K562 (cell line): ENCODE data around the gene AMMECR1L. TPM values are rescaled to one million over a fixed set of nuclear protein-coding genes. Genes with fewer than 3 reads are reported as not detected.
A peak's percentile ranks its signal among the peaks of the same experiment; 100 is the strongest.

Experiments
- ASH1L ChIP-seq: fragments of 450-650 bp; IDR thresholded peaks from 2 replicates; pipeline ENCODE4 v1.6.1; 2018; ENCODE audit warnings: borderline replicate concordance, mild to moderate bottlenecking, low read depth; ENCODE audit not compliant: partially characterized antibody
- ATF4 ChIP-seq: fragments of 450-650 bp; formaldehyde crosslinking; IDR thresholded peaks from 2 replicates; pipeline ENCODE4 v1.4.0; 2022; ENCODE audit warnings: mild to moderate bottlenecking, moderate library complexity
- HDAC8 ChIP-seq: fragments of 450-650 bp; IDR thresholded peaks from 2 replicates; pipeline ENCODE4 v1.6.1; 2016; ENCODE audit warnings: mild to moderate bottlenecking, missing genetic modification characterization, moderate library complexity, missing compliant biosample characterization
- JUNB ChIP-seq: fragments of 450-650 bp; formaldehyde crosslinking; conservative IDR thresholded peaks from 2 replicates; pipeline ENCODE4 v1.4.0; 2020; ENCODE audit warnings: mild to moderate bottlenecking
- MYNN ChIP-seq, 2 experiments: sonication (generic); formaldehyde crosslinking in 1 of 2; IDR thresholded peaks; 2 replicates each; pipeline versions ENCODE4 v1.5.0 to v1.6.1; 2016 to 2020; ENCODE audit warnings: antibody characterized with exemption in 1 of 2, missing genetic modification reagents in 1 of 2
- NR4A1 ChIP-seq, 2 experiments: fragments of 250-450 bp in 1 of 2; fragments of 450-650 bp in 1 of 2; sonication (Bioruptor Pico) in 1 of 2; IDR thresholded peaks; 2 replicates each; pipeline versions ENCODE4 v1.4.0 to v1.6.1; 2016 to 2020; ENCODE audit warnings: mild to moderate bottlenecking in 2 of 2, missing compliant biosample characterization in 1 of 2, missing genetic modification characterization in 1 of 2, moderate library complexity in 1 of 2
- REST ChIP-seq, 2 experiments: fragments of 450-650 bp; formaldehyde crosslinking in 1 of 2; IDR thresholded peaks; 2 replicates each; pipeline versions ENCODE4 v1.4.0 to v1.6.1; 2014 to 2020; ENCODE audit warnings: mild to moderate bottlenecking in 2 of 2, borderline replicate concordance in 1 of 2, low read depth in 1 of 2
- SMAD1 ChIP-seq: fragments of 150-350 bp; IDR thresholded peaks from 2 replicates; pipeline ENCODE4 v1.6.1; 2014; ENCODE audit warnings: low read length, low read depth; ENCODE audit not compliant: partially characterized antibody
- SMAD3 ChIP-seq: fragments of 450-650 bp; formaldehyde crosslinking; conservative IDR thresholded peaks from 2 replicates; pipeline ENCODE4 v1.4.0; 2020; ENCODE audit warnings: mild to moderate bottlenecking
- ZNF668 ChIP-seq: fragments of 250-450 bp; sonication (Bioruptor Pico); IDR thresholded peaks from 2 replicates; pipeline ENCODE4 v1.8.0; 2022; ENCODE audit warnings: mild to moderate bottlenecking, inconsistent platforms
- polyA plus RNA-seq, 8 experiments: library from polyadenylated mRNA; depleted of rRNA in 4 of 8; stranded (reverse) in 5 of 8; unstranded in 3 of 8; fragments of >200 nt; fragmentation: Nextera tagmentation in 2 of 8; fragmentation: Illumina TruSeq in 1 of 8; extraction: Ambion mirVana in 2 of 8; extraction: Trizol in 1 of 8; gene quantifications; 2 replicates each; pipeline versions ENCODE4 v1.2.1 to v1.2.3, GENCODE V29; 2011 to 2014; ENCODE audit warnings: inconsistent platforms in 1 of 8, missing spikeins in 1 of 8
- total RNA-seq, 7 experiments: library from RNA; depleted of rRNA in 6 of 7; stranded (reverse); fragments of >200 nt in 6 of 7; fragmentation: Illumina TruSeq in 2 of 7; extraction: Trizol in 2 of 7; gene quantifications; 2 replicates each; pipeline versions ENCODE4 v1.2.1 to v1.2.3, GENCODE V29; 2011 to 2021; ENCODE audit warnings: low replicate concordance in 1 of 7
- TF ChIP-seq, protein P1 (sequence below): fragments of 250-450 bp; sonication (Bioruptor Pico); IDR thresholded peaks from 2 replicates; pipeline ENCODE4 v1.5.0; 2021; ENCODE audit warnings: mild to moderate bottlenecking, moderate library complexity
- TF ChIP-seq, protein P2 (sequence below): fragments of 250-450 bp; sonication (Bioruptor Pico); IDR thresholded peaks from 2 replicates; pipeline ENCODE4 v1.5.0; 2020; ENCODE audit warnings: mild to moderate bottlenecking, borderline replicate concordance

AMMECR1L gene
- total and polyA plus RNA-seq, 9 of the 15 experiments (the other 6 are each of a cell fraction or from before 2014, with no cell fraction given): 3.7 to 15.3 (median 9.1) TPM

DNA sequence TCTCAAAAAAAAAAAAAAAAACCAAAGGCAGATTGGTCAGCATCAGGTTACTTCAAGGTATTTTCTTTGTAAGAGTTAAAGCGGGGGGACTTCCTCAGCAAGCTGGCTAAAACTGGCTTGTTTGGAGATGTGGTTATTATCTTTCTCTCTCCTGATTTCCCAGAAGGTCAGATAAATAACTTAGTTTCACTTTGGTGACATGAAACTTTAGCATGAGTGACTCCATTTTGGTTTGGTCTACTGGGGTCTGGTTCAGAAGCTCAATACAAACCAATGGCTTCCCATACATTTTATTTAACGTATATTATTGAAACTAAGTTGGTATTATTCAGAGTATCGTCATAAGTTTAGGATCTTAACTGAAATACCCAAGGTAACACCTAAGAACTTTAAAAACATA lies 41.6 kb upstream of the AMMECR1L start (continued):
- TF ChIP-seq REST (IDR thresholded peaks at IDR 0.05; ENCODE audit: borderline replicate concordance) (peak; percentile 77), REST (CRISPR knock-in tag; IDR thresholded peaks at IDR 0.05; ENCODE audit: low read depth) (no peak), SMAD3 (CRISPR knock-in tag) (peak; percentile 98), JUNB (CRISPR knock-in tag) (no peak), ATF4 (CRISPR knock-in tag) (peak; percentile 78), NR4A1 (CRISPR knock-in tag; IDR thresholded peaks at IDR 0.05) (no peak), NR4A1 (tag; IDR thresholded peaks at IDR 0.05) (peak; percentile 98), ZNF668 (CRISPR knock-in tag) (peak; percentile 96), MYNN (IDR thresholded peaks at IDR 0.05) (no peak), MYNN (CRISPR knock-in tag; IDR thresholded peaks at IDR 0.05) (no peak), ASH1L (no peak), HDAC8 (peak; percentile 98), SMAD1 (no peak)
- TF ChIP-seq, protein P1, sequence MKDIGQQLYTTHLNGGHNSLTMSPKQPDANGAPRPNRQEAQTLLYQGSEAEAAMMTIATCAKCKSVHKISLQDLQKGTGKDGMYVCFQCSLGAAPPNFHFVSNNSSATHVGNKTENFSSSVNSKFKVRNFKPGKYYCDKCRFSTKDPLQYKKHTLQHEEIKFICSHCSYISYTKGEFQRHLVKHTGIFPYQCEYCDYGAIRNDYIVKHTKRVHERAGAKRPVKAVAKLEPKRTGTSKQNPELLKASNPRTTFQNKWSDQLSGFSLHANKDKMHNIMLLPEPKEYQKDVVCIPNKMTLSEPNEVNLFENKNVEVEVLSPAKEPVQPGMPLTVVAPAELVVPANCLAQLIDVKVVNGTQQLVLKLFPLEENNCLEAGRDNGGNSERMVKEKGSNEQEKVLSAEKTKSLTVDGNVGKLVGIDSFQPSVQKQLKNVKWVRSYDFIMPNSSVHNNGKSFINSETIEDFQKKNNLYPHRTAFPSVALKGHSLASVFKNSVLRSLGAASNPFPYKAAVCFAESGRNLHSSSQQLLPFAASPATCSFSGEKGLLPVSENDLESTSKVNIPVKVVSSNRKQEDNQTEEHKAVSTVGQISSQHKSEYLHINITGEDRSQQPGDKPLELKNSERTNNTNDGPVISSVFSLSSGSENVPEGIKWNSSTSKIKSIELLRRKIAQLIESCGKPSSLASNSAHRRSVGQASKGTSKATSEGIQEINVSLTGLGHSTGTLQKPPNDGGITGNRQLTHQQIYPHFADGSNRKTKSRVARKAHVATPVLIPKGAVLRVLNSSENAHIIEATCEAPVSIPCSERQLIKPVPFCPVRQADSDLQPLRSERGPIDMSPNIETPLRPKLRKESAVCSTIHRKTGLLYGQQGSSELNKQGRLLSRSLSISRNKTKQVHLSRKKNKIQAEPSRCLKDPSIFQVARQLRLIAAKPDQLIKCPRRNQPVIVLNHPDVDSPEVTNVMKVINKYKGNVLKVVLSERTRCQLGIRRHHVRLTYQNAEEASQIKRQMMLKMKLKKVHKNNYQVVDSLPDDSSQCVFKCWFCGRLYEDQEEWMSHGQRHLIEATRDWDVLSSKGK (CRISPR knock-in tag): no peak
- TF ChIP-seq, protein P2, sequence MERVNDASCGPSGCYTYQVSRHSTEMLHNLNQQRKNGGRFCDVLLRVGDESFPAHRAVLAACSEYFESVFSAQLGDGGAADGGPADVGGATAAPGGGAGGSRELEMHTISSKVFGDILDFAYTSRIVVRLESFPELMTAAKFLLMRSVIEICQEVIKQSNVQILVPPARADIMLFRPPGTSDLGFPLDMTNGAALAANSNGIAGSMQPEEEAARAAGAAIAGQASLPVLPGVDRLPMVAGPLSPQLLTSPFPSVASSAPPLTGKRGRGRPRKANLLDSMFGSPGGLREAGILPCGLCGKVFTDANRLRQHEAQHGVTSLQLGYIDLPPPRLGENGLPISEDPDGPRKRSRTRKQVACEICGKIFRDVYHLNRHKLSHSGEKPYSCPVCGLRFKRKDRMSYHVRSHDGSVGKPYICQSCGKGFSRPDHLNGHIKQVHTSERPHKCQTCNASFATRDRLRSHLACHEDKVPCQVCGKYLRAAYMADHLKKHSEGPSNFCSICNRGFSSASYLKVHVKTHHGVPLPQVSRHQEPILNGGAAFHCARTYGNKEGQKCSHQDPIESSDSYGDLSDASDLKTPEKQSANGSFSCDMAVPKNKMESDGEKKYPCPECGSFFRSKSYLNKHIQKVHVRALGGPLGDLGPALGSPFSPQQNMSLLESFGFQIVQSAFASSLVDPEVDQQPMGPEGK (CRISPR knock-in tag): peak; percentile 82; the same call in 1 of the 2 replicates
